ENCODE results near the gene ATXN7. TPM values are rescaled to one million over a fixed set of nuclear protein-coding genes. Genes with fewer than 3 reads are reported as not detected.

ATXN7 gene
- total and polyA plus RNA-seq, 10 of the 15 experiments (the other 5 are each of a cell fraction or from before 2014, with no cell fraction given), result 0.83 to 24.6 (median 8.5) TPM

- peak; percentile 35; the same call in 1 of the 2 replicates for TF ChIP-seq NRF1 (conservative IDR thresholded peaks at IDR 0.05; ENCODE audit: low read depth, low read length)
- peak; percentile 93 for TF ChIP-seq IKZF1 (conservative IDR thresholded peaks at IDR 0.05)
- TF ChIP-seq FOXM1 (IDR thresholded peaks at IDR 0.05; ENCODE audit: low read depth, low read length), result no peak
- TF ChIP-seq JUNB (IDR thresholded peaks at IDR 0.05), result no peak
- TF ChIP-seq RAD21 (IDR thresholded peaks at IDR 0.05; ENCODE audit: insufficient read depth, low read depth, low read length), result peak; percentile 28; the same call in 1 of the 2 replicates
- TF ChIP-seq ZBED1 (IDR thresholded peaks at IDR 0.05; ENCODE audit: borderline replicate concordance), result no peak
- no peak for TF ChIP-seq TCF7 (IDR thresholded peaks at IDR 0.05; ENCODE audit: borderline replicate concordance)
- TF ChIP-seq WRNIP1 (IDR thresholded peaks at IDR 0.05; ENCODE audit: borderline replicate concordance, low read depth, low read length), result no peak
- TF ChIP-seq SMARCA5 (IDR thresholded peaks at IDR 0.05), result peak; percentile 94
- TF ChIP-seq JUND (IDR thresholded peaks at IDR 0.05; ENCODE audit: low read depth, low read length), result no peak
- peak; percentile 71; the same call in 2 of the 3 replicates for TF ChIP-seq POU2F2 (IDR thresholded peaks at IDR 0.05; ENCODE audit: borderline replicate concordance, low read depth, low read length)
- peak; percentile 94 for TF ChIP-seq GABPA (IDR thresholded peaks at IDR 0.05; ENCODE audit: low read depth)
- no peak for TF ChIP-seq ZBTB33 (IDR thresholded peaks at IDR 0.05)
- peak; percentile 54 for TF ChIP-seq SMC3 (IDR thresholded peaks at IDR 0.05; ENCODE audit: borderline replicate concordance, low read length)
- no peak for TF ChIP-seq BCL3 (IDR thresholded peaks at IDR 0.05; ENCODE audit: borderline replicate concordance, insufficient read depth, low read depth, low read length, poor library complexity, severe bottlenecking)
- TF ChIP-seq IRF4 (IDR thresholded peaks at IDR 0.05; ENCODE audit: low read depth, low read length), result peak; percentile 66
- TF ChIP-seq NR2F1 (conservative IDR thresholded peaks at IDR 0.05), result peak; percentile 34; the same call in 1 of the 2 replicates
- TF ChIP-seq RB1 (IDR thresholded peaks at IDR 0.05; ENCODE audit: borderline replicate concordance), result peak; percentile 82
- TF ChIP-seq E4F1 (IDR thresholded peaks at IDR 0.05; ENCODE audit: borderline replicate concordance, partially characterized antibody), result peak; percentile 38
- peak; percentile 59; the same call in 1 of the 2 replicates for TF ChIP-seq RAD51 (IDR thresholded peaks at IDR 0.05)
- TF ChIP-seq POLR2AphosphoS5 (IDR thresholded peaks at IDR 0.05; ENCODE audit: low read length), result peak; percentile 95
- no peak for TF ChIP-seq BMI1 (IDR thresholded peaks at IDR 0.05; ENCODE audit: borderline replicate concordance)
- peak; percentile 97 for TF ChIP-seq POLR2A (IDR thresholded peaks at IDR 0.05; ENCODE audit: low read depth, low read length)
- TF ChIP-seq CBX3 (IDR thresholded peaks at IDR 0.05; ENCODE audit: borderline replicate concordance, low read depth), result no peak
Measured at GRCh38 chr3:64023187-64023860, 159.7 kb downstream of the ATXN7 start, which contains the start of gene PSMD6 (continued).

Measured in GM12878 (cell line).